ENCODE measurements around the gene ACOT11. TPM values are rescaled to one million over a fixed set of nuclear protein-coding genes. Genes with fewer than 3 reads are reported as not detected.
A peak's percentile ranks its signal among the peaks of the same experiment; 100 is the strongest.

Gene ACOT11
- total and polyA plus RNA-seq, 2 of the 13 experiments (the other 11 are each of a cell fraction or from before 2014, with no cell fraction given), result 2.6 to 3.3 TPM

- Histone ChIP-seq H3K4me2 (ENCODE audit: low read depth, low read length) (peak overlapping the region; percentile 77), H4K20me1 (ENCODE audit: insufficient read depth, low read length) (no peaks in the 10 kb centered on the region), H2AFZ (ENCODE audit: low read length) (no peak overlapping the region), H3K9me3 (ENCODE audit: low read length) (no peaks in the 10 kb centered on the region), H3K27me3 (ENCODE audit: control insufficient read depth in 1 of 2, insufficient read depth in 2 of 2, low read length in 2 of 2) (peaks cover 3 to 36% of the 10 kb centered on the region in 2 experiments; a peak in 4 of 5 replicates), H3K27ac (ENCODE audit: extremely low read length, insufficient read depth, low read length) (no peak overlapping the region), H3K36me3 (replicated peaks in 1 of 2; ENCODE audit: control insufficient read depth in 1 of 2, insufficient read depth in 2 of 2, low read length in 2 of 2) (no peaks in the 10 kb centered on the region), H3K4me3 (replicated peaks in 1 of 3; ENCODE audit: insufficient read depth in 1 of 3, low read depth in 2 of 3, low read length in 3 of 3) (peak overlapping the region; percentile 28 to 68 (median 38); a peak in 4 of 6 replicates), H3K9ac (ENCODE audit: insufficient read depth, low read depth, low read length) (no peak overlapping the region), H3K79me2 (ENCODE audit: insufficient read depth, low read length) (no peaks in the 10 kb centered on the region), H3K4me1 (ENCODE audit: insufficient read depth, low read length) (peaks cover 23% of the 10 kb centered on the region)
- in situ Hi-C loops (cut with HindIII; ENCODE audit: extremely low pct_ligation_motif_present, low pct_unique_long_range_greater_than_20kb), result no loop called here
- TF ChIP-seq YY1 (IDR thresholded peaks at IDR 0.05; ENCODE audit: insufficient read depth, insufficient replicate concordance, low read depth, low read length), result no peak
- TF ChIP-seq ZNF205 (CRISPR knock-in tag; IDR thresholded peaks at IDR 0.05), result 0 out of 2 replicates have a peak, but pooled peaks have one; percentile 23
- no peak for DNase-seq (ENCODE audit: low spot score)
- FAIRE-seq, result no peak
- POLR2A ChIA-PET, result no interaction called here
- peak; percentile 37 for ATAC-seq
- BruUV-seq (replicated peaks), result no TSS peak
- intact Hi-C loops (cut with micrococcal nuclease; ENCODE audit: unreplicated experiment), result loop anchor here (5.0 to 10.0 kb wide), 2 partner anchors 46 to 163 kb away; partner anchors contain the start of gene ACOT11
- CTCF ChIA-PET (ENCODE audit: low intra/inter-chr PET ratio, low total read pairs), result no interaction called here
- WGBS (ENCODE audit: low lambda C conversion rate), result 0% methylated on average over 2 of the region's 9 CpGs
Observed at GRCh38 chr1:54499097-54499359, 49.0 kb upstream of the ACOT11 start.

DNA sequence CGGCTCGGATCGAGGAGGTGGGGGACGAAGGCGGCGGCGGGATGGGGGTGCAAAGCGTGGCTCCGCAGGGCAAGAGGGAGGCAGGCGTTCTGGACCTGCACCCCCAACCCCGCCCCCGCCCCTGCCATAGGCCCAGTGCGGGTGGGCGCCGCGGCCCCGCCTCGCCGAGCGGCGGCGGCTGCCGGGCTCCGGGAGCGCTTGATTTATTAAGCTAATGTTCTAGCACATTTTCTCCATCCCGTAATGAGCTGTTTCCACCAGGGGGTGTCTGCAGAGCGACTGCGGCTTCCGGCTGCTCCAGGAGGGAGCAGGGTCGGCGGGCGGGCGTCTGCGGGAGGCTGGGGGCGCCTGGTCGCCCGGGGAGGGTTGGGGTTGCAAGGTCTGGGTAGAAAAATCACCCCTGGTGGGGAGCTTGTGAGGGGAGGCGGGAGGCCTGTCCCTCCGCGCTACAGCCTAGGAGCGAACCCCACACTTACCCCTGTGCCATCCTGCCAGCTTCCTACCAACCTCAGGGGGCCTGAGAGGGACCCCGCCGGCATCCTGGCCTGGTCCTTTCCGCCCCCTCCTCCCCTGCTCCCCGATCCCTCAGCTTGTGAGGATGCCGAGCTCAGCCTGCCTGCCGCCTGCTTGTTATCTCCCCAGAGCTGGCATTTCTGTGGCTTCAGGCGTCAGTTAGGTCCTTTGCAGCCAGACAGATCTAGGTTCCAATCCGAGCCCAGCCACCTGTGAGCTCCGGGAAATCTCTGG is 48.5 kb upstream of the ACOT11 start:
- no peaks in the 10 kb centered on the region for H3K9me3 ChIP-seq (ENCODE audit: low read length)
- peaks cover 23% of the 10 kb centered on the region for H3K4me1 ChIP-seq (ENCODE audit: insufficient read depth, low read length)
- intact Hi-C loops (cut with micrococcal nuclease; ENCODE audit: unreplicated experiment), result loop anchor here (5.0 to 10.0 kb wide), 2 partner anchors 45 to 163 kb away; partner anchors contain the start of gene ACOT11
- no peak overlapping the region for H3K27ac ChIP-seq (ENCODE audit: extremely low read length, insufficient read depth, low read length)
- peak overlapping the region; percentile 28 to 68 (median 38); a peak in 5 of 6 replicates for H3K4me3 ChIP-seq (replicated peaks in 1 of 3; ENCODE audit: insufficient read depth in 1 of 3, low read depth in 2 of 3, low read length in 3 of 3)
- H3K36me3 ChIP-seq (replicated peaks in 1 of 2; ENCODE audit: control insufficient read depth in 1 of 2, insufficient read depth in 2 of 2, low read length in 2 of 2), result no peaks in the 10 kb centered on the region
- CTCF ChIA-PET (ENCODE audit: low intra/inter-chr PET ratio, low total read pairs), result no interaction called here
- H3K79me2 ChIP-seq (ENCODE audit: insufficient read depth, low read length), result no peaks in the 10 kb centered on the region
- H3K9ac ChIP-seq (ENCODE audit: insufficient read depth, low read depth, low read length), result no peak overlapping the region
- FAIRE-seq (no peak), ATAC-seq (peak; percentile 86), DNase-seq (ENCODE audit: low spot score) (no peak)
- no peak overlapping the region for H2AFZ ChIP-seq (ENCODE audit: low read length)
- no peaks in the 10 kb centered on the region for H4K20me1 ChIP-seq (ENCODE audit: insufficient read depth, low read length)
- WGBS (ENCODE audit: low lambda C conversion rate), result 0% methylated on average over 8 of the region's 50 CpGs
- no TSS peak for BruUV-seq (replicated peaks)
- H3K4me2 ChIP-seq (ENCODE audit: low read depth, low read length), result peak overlapping the region; percentile 77
- in situ Hi-C loops (cut with HindIII; ENCODE audit: extremely low pct_ligation_motif_present, low pct_unique_long_range_greater_than_20kb), result no loop called here
- POLR2A ChIA-PET, result no interaction called here
- peaks cover 3 to 34% of the 10 kb centered on the region in 2 experiments; a peak in 4 of 5 replicates for H3K27me3 ChIP-seq (ENCODE audit: control insufficient read depth in 1 of 2, insufficient read depth in 2 of 2, low read length in 2 of 2)
- TF ChIP-seq SNAI1 (CRISPR knock-in tag; IDR thresholded peaks at IDR 0.05; ENCODE audit: borderline replicate concordance) (no peak), ZNF704 (CRISPR knock-in tag; IDR thresholded peaks at IDR 0.05; ENCODE audit: borderline replicate concordance) (no peak), TBX2 (CRISPR knock-in tag; IDR thresholded peaks at IDR 0.05; ENCODE audit: borderline replicate concordance) (peak; percentile 21; the same call in 1 of the 2 replicates), MIXL1 (CRISPR knock-in tag; IDR thresholded peaks at IDR 0.05) (0 out of 2 replicates have a peak, but pooled peaks have one; percentile 15), SMAD1 (CRISPR knock-in tag; IDR thresholded peaks at IDR 0.05; ENCODE audit: borderline replicate concordance, low read depth) (no peak), HNRNPL (IDR thresholded peaks at IDR 0.05; ENCODE audit: low read depth, low read length) (0 out of 2 replicates have a peak, but pooled peaks have one; percentile 38), KDM2A (CRISPR knock-in tag; IDR thresholded peaks at IDR 0.05; ENCODE audit: borderline replicate concordance, low read depth) (0 out of 2 replicates have a peak, but pooled peaks have one; percentile 18), ZNF3 (CRISPR knock-in tag; IDR thresholded peaks at IDR 0.05) (no peak), ATM (IDR thresholded peaks at IDR 0.05; ENCODE audit: borderline replicate concordance) (no peak), IRF2 (CRISPR knock-in tag; IDR thresholded peaks at IDR 0.05) (no peak), KLF16 (CRISPR knock-in tag; IDR thresholded peaks at IDR 0.05) (no peak), EHMT2 (IDR thresholded peaks at IDR 0.05; ENCODE audit: borderline replicate concordance, low read depth, low read length) (no peak), GABPB1 (CRISPR knock-in tag; IDR thresholded peaks at IDR 0.05) (peak; percentile 43; the same call in 1 of the 2 replicates)
- TF ChIP-seq, protein P1, sequence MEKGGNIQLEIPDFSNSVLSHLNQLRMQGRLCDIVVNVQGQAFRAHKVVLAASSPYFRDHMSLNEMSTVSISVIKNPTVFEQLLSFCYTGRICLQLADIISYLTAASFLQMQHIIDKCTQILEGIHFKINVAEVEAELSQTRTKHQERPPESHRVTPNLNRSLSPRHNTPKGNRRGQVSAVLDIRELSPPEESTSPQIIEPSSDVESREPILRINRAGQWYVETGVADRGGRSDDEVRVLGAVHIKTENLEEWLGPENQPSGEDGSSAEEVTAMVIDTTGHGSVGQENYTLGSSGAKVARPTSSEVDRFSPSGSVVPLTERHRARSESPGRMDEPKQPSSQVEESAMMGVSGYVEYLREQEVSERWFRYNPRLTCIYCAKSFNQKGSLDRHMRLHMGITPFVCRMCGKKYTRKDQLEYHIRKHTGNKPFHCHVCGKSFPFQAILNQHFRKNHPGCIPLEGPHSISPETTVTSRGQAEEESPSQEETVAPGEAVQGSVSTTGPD (CRISPR knock-in tag; IDR thresholded peaks at IDR 0.05), result no peak

Data from HepG2 (cell line).